Skin of body (tissue), 2 donors: Measurements from ENCODE around the gene ROGDI. TPM values are rescaled to one million over a fixed set of nuclear protein-coding genes. Genes with fewer than 3 reads are reported as not detected.
"Not testable (repeated sequence)": the region's sequence is repeated elsewhere in the genome, so short reads cannot be mapped to it uniquely, and the experiment has no call there.

ENCODE experiments used
- DNase-seq: peaks from one replicate; lab custom pipeline; 2025; lab: John Stamatoyannopoulos, UW
- total RNA-seq: library from RNA; depleted of rRNA; stranded (reverse); fragments of >200 nt; gene quantifications from one replicate; pipeline ENCODE4 v1.2.3, GENCODE V29; 2014

ROGDI gene
- total RNA-seq, 1 donor from 2014 or later: 5.3 TPM

GRCh38 chr16:4792951-4793513 lies 9.4 kb downstream of the ROGDI start:
- DNase-seq: no peak

GRCh38 chr16:4790871-4791270 lies 11.6 kb downstream of the ROGDI start:
- DNase-seq: no peak

- no peak for DNase-seq
These were observed 12.2 kb downstream of the ROGDI start for GRCh38 chr16:4790261-4790660.

GRCh38 chr16:4788910-4789309 lies 13.5 kb downstream of the ROGDI start:
- no peak for DNase-seq

- DNase-seq: no peak
These were observed 13.9 kb downstream of the ROGDI start for GRCh38 chr16:4788489-4788889.

GRCh38 chr16:4787627-4788482 lies 14.6 kb downstream of the ROGDI start, which contains the start of gene SEPTIN12:
TSS of gene SEPTIN12 (minus strand) at chr16:4788345. CDS start at chr16:4787645, 700 bp downstream.
- no peak for DNase-seq

- no peak for DNase-seq
These were observed 15.4 kb downstream of the ROGDI start for GRCh38 chr16:4787068-4787467.

GRCh38 chr16:4785758-4786433 lies 16.5 kb downstream of the ROGDI start:
- no peak for DNase-seq

GRCh38 chr16:4784444-4784987 lies 17.9 kb downstream of the ROGDI start:
- DNase-seq: not testable (repeated sequence)

GRCh38 chr16:4783951-4784336 lies 18.5 kb downstream of the ROGDI start:
- no peak for DNase-seq

- DNase-seq: no peak
These were observed 19.0 kb downstream of the ROGDI start for GRCh38 chr16:4783251-4783950.

GRCh38 chr16:4780235-4780634 lies 22.2 kb downstream of the ROGDI start:
- no peak for DNase-seq

GRCh38 chr16:4778050-4778392 lies 24.4 kb downstream of the ROGDI start:
- DNase-seq: no peak

- DNase-seq: no peak
These were observed 24.9 kb downstream of the ROGDI start for GRCh38 chr16:4777339-4778049.

- DNase-seq: no peak
These were observed 26.2 kb downstream of the ROGDI start for GRCh38 chr16:4776141-4776705.

- no peak for DNase-seq
These were observed 27.4 kb downstream of the ROGDI start for GRCh38 chr16:4775005-4775404.

- no peak for DNase-seq
These were observed 30.1 kb downstream of the ROGDI start for GRCh38 chr16:4772351-4772750.

- DNase-seq: no peak
These were observed 30.8 kb downstream of the ROGDI start for GRCh38 chr16:4771646-4772045.

- DNase-seq: no peak
These were observed 33.2 kb downstream of the ROGDI start for GRCh38 chr16:4769306-4769638.

- peak; percentile 97 for DNase-seq
These were observed 33.7 kb downstream of the ROGDI start for GRCh38 chr16:4768549-4769305.
